Karpas-422 (cell line): Measurements from ENCODE around the gene CA12. TPM values are rescaled to one million over a fixed set of nuclear protein-coding genes. Genes with fewer than 3 reads are reported as not detected.

ENCODE experiments used
- DNase-seq: peaks from one replicate; pipeline ENCODE4 v3.0.0-alpha.2; 2015
- H2AFZ ChIP-seq: fragments of 200-600 bp; sonication (generic); 2 replicates; pipeline ENCODE4 v1.6.1; 2014; ENCODE audit warnings: antibody characterized with exemption, low read length, mixed read lengths
- H3K27ac ChIP-seq: fragments of 200-600 bp; sonication (generic); 2 replicates; pipeline ENCODE4 v1.5.1; 2014; ENCODE audit warnings: mild to moderate bottlenecking, low read length, moderate library complexity
- H3K27me3 ChIP-seq: fragments of 200-600 bp; sonication (generic); 2 replicates; pipeline ENCODE4 v1.6.1; 2014; ENCODE audit warnings: low read length, mixed read lengths
- H3K36me3 ChIP-seq: fragments of 200-600 bp; sonication (generic); 2 replicates; pipeline ENCODE4 v1.6.1; 2014; ENCODE audit warnings: low read length, mixed read lengths; ENCODE audit not compliant: insufficient read depth
- H3K4me1 ChIP-seq: fragments of 200-600 bp; sonication (generic); 2 replicates; pipeline ENCODE4 v1.6.1; 2014; ENCODE audit warnings: mild to moderate bottlenecking, low read length, mixed read lengths
- H3K4me2 ChIP-seq: fragments of 200-600 bp; sonication (generic); 2 replicates; pipeline ENCODE4 v1.6.1; 2014; ENCODE audit warnings: low read length, low read depth, mild to moderate bottlenecking; ENCODE audit not compliant: poor library complexity, severe bottlenecking
- H3K4me3 ChIP-seq: fragments of 200-600 bp; sonication (generic); 2 replicates; pipeline ENCODE4 v1.5.1; 2014; ENCODE audit warnings: mild to moderate bottlenecking, antibody characterized with exemption, low read length, mixed read lengths
- H3K79me2 ChIP-seq: fragments of 200-600 bp; sonication (generic); 2 replicates; pipeline ENCODE4 v1.6.1; 2014; ENCODE audit warnings: mild to moderate bottlenecking, low read length, mixed read lengths
- H3K9ac ChIP-seq: fragments of 200-600 bp; sonication (generic); 2 replicates; pipeline ENCODE4 v1.6.0; 2014; ENCODE audit warnings: low read length
- H3K9me2 ChIP-seq: fragments of 200-600 bp; sonication (generic), shearing (Covaris generic); replicated peaks from 2 replicates; pipeline ENCODE4 v1.6.0; 2014; ENCODE audit warnings: mild to moderate bottlenecking, low read length, moderate library complexity; ENCODE audit not compliant: insufficient read depth
- H3K9me3 ChIP-seq: fragments of 300-700, 200-600 bp; sonication (generic); 2 replicates; pipeline ENCODE4 v1.6.1; 2014; ENCODE audit warnings: low read length, mixed read lengths
- H4K20me1 ChIP-seq: fragments of 200-600 bp; sonication (generic); 2 replicates; pipeline ENCODE4 v1.6.1; 2014; ENCODE audit warnings: mild to moderate bottlenecking, antibody characterized with exemption, low read length, low read depth; ENCODE audit not compliant: insufficient read depth
- total RNA-seq: library from RNA; depleted of rRNA; stranded (reverse); fragments of >200 nt; shearing (Covaris generic); gene quantifications from 2 replicates; pipeline ENCODE4 v1.2.3, GENCODE V29; 2014; ENCODE audit warnings: low replicate concordance

The CA12 gene
- total RNA-seq, 1 experiment from 2014 or later, result not detected

- Histone ChIP-seq H3K27me3 (no peaks in the 10 kb centered on the region), H3K4me2 (no peak overlapping the region), H3K27ac (no peak overlapping the region), H4K20me1 (no peaks in the 10 kb centered on the region), H3K79me2 (no peaks in the 10 kb centered on the region), H3K9me3 (no peaks in the 10 kb centered on the region), H3K9me2 (no peaks in the 10 kb centered on the region), H3K4me3 (no peak overlapping the region), H3K36me3 (no peaks in the 10 kb centered on the region), H3K9ac (no peak overlapping the region), H2AFZ (no peak overlapping the region), H3K4me1 (no peaks in the 10 kb centered on the region)
- DNase-seq, result no peak
Observed at GRCh38 chr15:63387748-63388493, 6.3 kb upstream of the CA12 start.

GRCh38 chr15:63385911-63386531 is 4.4 kb upstream of the CA12 start:
- no peak overlapping the region for H3K4me2 ChIP-seq
- H2AFZ ChIP-seq, result no peak overlapping the region
- no peaks in the 10 kb centered on the region for H3K79me2 ChIP-seq
- H3K9ac ChIP-seq, result no peak overlapping the region
- no peak overlapping the region for H3K27ac ChIP-seq
- H3K9me2 ChIP-seq, result no peaks in the 10 kb centered on the region
- no peaks in the 10 kb centered on the region for H3K9me3 ChIP-seq
- H3K4me1 ChIP-seq, result no peaks in the 10 kb centered on the region
- no peak for DNase-seq
- H3K36me3 ChIP-seq, result no peaks in the 10 kb centered on the region
- H4K20me1 ChIP-seq, result no peaks in the 10 kb centered on the region
- no peaks in the 10 kb centered on the region for H3K27me3 ChIP-seq
- no peak overlapping the region for H3K4me3 ChIP-seq

- Histone ChIP-seq H3K9me3 (no peaks in the 10 kb centered on the region), H3K36me3 (no peaks in the 10 kb centered on the region), H3K9ac (no peak overlapping the region), H3K79me2 (no peaks in the 10 kb centered on the region), H3K9me2 (no peaks in the 10 kb centered on the region), H3K27me3 (no peaks in the 10 kb centered on the region), H3K4me1 (no peaks in the 10 kb centered on the region), H3K4me3 (no peak overlapping the region), H3K4me2 (no peak overlapping the region), H2AFZ (no peak overlapping the region), H4K20me1 (no peaks in the 10 kb centered on the region), H3K27ac (no peak overlapping the region)
- no peak for DNase-seq
Observed at GRCh38 chr15:63384906-63385305, 3.3 kb upstream of the CA12 start.

GRCh38 chr15:63382966-63383710 is 1.5 kb upstream of the CA12 start:
- no peaks in the 10 kb centered on the region for H3K27me3 ChIP-seq

GRCh38 chr15:63380808-63381282 is 801 bp downstream of the CA12 start:
- Histone ChIP-seq H3K9ac (no peak overlapping the region), H3K79me2 (no peaks in the 10 kb centered on the region), H3K4me1 (no peaks in the 10 kb centered on the region), H2AFZ (no peak overlapping the region), H3K9me2 (no peaks in the 10 kb centered on the region), H4K20me1 (no peaks in the 10 kb centered on the region), H3K36me3 (no peaks in the 10 kb centered on the region), H3K9me3 (no peaks in the 10 kb centered on the region), H3K4me3 (no peak overlapping the region), H3K4me2 (no peak overlapping the region), H3K27me3 (no peaks in the 10 kb centered on the region), H3K27ac (no peak overlapping the region)
- no peak for DNase-seq

More at GRCh38 chr15:63382966-63383710, 1.5 kb upstream of the CA12 start:
- no peak overlapping the region for H3K27ac ChIP-seq
- no peaks in the 10 kb centered on the region for H4K20me1 ChIP-seq
- no peaks in the 10 kb centered on the region for H3K4me1 ChIP-seq
- no peaks in the 10 kb centered on the region for H3K36me3 ChIP-seq
- no peaks in the 10 kb centered on the region for H3K79me2 ChIP-seq
- no peak for DNase-seq
- H3K4me2 ChIP-seq, result no peak overlapping the region
- no peaks in the 10 kb centered on the region for H3K9me2 ChIP-seq
- no peak overlapping the region for H3K4me3 ChIP-seq
- no peak overlapping the region for H3K9ac ChIP-seq
- no peak overlapping the region for H2AFZ ChIP-seq
- H3K9me3 ChIP-seq, result no peaks in the 10 kb centered on the region

- Histone ChIP-seq H3K79me2 (no peaks in the 10 kb centered on the region), H4K20me1 (no peaks in the 10 kb centered on the region), H2AFZ (no peak overlapping the region), H3K9me2 (no peaks in the 10 kb centered on the region), H3K4me1 (no peaks in the 10 kb centered on the region), H3K4me3 (no peak overlapping the region), H3K4me2 (no peak overlapping the region), H3K9me3 (no peaks in the 10 kb centered on the region), H3K36me3 (no peaks in the 10 kb centered on the region), H3K27me3 (no peaks in the 10 kb centered on the region), H3K9ac (no peak overlapping the region), H3K27ac (no peak overlapping the region)
- DNase-seq, result no peak
Observed at GRCh38 chr15:63380151-63380807, 1.4 kb downstream of the CA12 start.

- H3K27me3 ChIP-seq, result no peaks in the 10 kb centered on the region
- no peak overlapping the region for H2AFZ ChIP-seq
- H3K9me3 ChIP-seq, result no peaks in the 10 kb centered on the region
- no peak overlapping the region for H3K9ac ChIP-seq
- H3K79me2 ChIP-seq, result no peaks in the 10 kb centered on the region
- no peak for DNase-seq
- no peaks in the 10 kb centered on the region for H3K4me1 ChIP-seq
- no peaks in the 10 kb centered on the region for H3K9me2 ChIP-seq
- no peak overlapping the region for H3K4me2 ChIP-seq
- H3K36me3 ChIP-seq, result no peaks in the 10 kb centered on the region
- no peak overlapping the region for H3K4me3 ChIP-seq
- no peak overlapping the region for H3K27ac ChIP-seq
- H4K20me1 ChIP-seq, result no peaks in the 10 kb centered on the region
Observed at GRCh38 chr15:63379492-63380150, 2.0 kb downstream of the CA12 start.
